Measurements from ENCODE around the gene GZMA. TPM values are rescaled to one million over a fixed set of nuclear protein-coding genes. Genes with fewer than 3 reads are reported as not detected.
"Not testable (repeated sequence)": the region's sequence is repeated elsewhere in the genome, so short reads cannot be mapped to it uniquely, and the experiment has no call there.

GZMA gene
- total and polyA plus RNA-seq, 3 donors from 2014 or later: 0.37 to 7.1 TPM; not detected in 1

DNA sequence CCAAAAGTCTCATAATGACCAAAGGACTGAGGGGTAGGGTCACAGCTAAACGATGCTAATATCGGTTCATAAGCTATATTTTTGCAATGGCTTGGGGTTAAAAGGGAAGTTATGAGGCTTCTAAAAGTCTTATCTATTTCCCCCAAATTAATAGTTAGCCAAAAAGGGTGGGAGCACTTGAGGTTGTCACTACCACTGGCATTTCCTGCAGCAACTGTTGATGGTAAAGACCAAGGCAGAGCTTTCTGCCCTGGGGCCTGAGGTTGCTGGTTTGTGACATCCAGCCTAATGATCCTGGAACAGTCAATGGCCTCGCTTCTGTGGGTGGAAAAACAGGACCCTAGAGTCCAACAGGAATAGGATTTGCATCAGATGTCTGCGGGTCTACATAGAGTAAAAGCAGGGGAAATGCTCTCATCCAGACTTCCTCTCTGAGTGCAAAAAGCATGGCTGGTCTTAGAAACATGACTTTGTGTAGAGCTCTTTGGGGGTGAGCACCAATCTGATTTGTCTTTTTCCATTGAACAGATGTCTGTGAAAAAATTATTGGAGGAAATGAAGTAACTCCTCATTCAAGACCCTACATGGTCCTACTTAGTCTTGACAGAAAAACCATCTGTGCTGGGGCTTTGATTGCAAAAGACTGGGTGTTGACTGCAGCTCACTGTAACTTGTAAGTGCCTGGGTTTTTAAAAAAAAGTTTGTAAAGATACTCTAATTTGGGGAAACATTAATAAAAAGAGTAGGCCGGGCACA, 2.7 kb downstream of the GZMA start:
- no peaks in the 10 kb centered on the region for H3K27me3 ChIP-seq
- TF ChIP-seq POLR2A (IDR thresholded peaks at IDR 0.05) (no peak), CTCF (IDR thresholded peaks at IDR 0.05) (no peak)
- WGBS, 2 donors: 85 to 88% methylated on average over 3 to 5 of the region's 5 CpGs
- no peaks in the 10 kb centered on the region for H3K9me3 ChIP-seq
- no peak overlapping the region for H3K4me3 ChIP-seq
- intact Hi-C loops (cut with DNase I; ENCODE audit: low total_unique reads): no loop called here
- DNase-seq: no peak
- no peaks in the 10 kb centered on the region for H3K4me1 ChIP-seq
- no peak overlapping the region for H3K27ac ChIP-seq
- H3K36me3 ChIP-seq (ENCODE audit: low read depth, missing control alignments): no peaks in the 10 kb centered on the region

DNA sequence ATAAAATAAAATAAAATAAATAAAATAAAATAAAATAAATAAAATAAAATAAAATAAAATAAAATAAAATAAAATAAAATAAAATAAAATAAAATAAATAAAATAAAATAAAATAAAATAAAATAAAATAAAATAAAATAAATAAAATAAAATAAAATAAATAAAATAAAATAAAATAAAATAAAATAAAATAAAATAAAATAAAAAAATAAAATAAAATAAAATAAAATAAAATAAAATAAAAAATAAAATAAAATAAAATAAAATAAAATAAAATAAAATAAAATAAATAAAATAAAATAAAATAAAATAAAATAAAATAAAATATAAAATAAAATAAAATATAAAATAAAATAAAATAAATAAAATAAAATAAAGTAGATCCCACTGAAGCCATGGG, 3.5 kb downstream of the GZMA start:
- H3K36me3 ChIP-seq (ENCODE audit: low read depth, missing control alignments); H3K9me3 ChIP-seq; H3K4me3 ChIP-seq; H3K27ac ChIP-seq; H3K4me1 ChIP-seq; H3K27me3 ChIP-seq; DNase-seq; intact Hi-C loops (cut with DNase I; ENCODE audit: low total_unique reads): not testable (repeated sequence)

- Histone ChIP-seq H3K36me3 (ENCODE audit: low read depth, missing control alignments) (no peaks in the 10 kb centered on the region), H3K27ac (no peak overlapping the region), H3K9me3 (no peaks in the 10 kb centered on the region), H3K4me3 (no peak overlapping the region), H3K4me1 (no peaks in the 10 kb centered on the region), H3K27me3 (no peaks in the 10 kb centered on the region)
- intact Hi-C loops (cut with DNase I; ENCODE audit: low total_unique reads): no loop called here
- 82 to 85% methylated on average over 3 of the region's 3 CpGs for WGBS, 2 donors
- DNase-seq: no peak
- no peak for TF ChIP-seq POLR2A (IDR thresholded peaks at IDR 0.05)
- no peak for TF ChIP-seq CTCF (IDR thresholded peaks at IDR 0.05)
These were observed 6.2 kb downstream of the GZMA start for GRCh38 chr5:55108661-55109060.

GRCh38 chr5:55110217-55110616, 7.8 kb downstream of the GZMA start:
- intact Hi-C loops (cut with DNase I; ENCODE audit: low total_unique reads): no loop called here
- Histone ChIP-seq H3K27ac (no peak overlapping the region), H3K27me3 (no peaks in the 10 kb centered on the region), H3K36me3 (ENCODE audit: low read depth, missing control alignments) (no peaks in the 10 kb centered on the region), H3K4me3 (no peak overlapping the region), H3K9me3 (no peaks in the 10 kb centered on the region), H3K4me1 (no peaks in the 10 kb centered on the region)
- WGBS, 2 donors: 85 to 93% methylated on average over 2 of the region's 2 CpGs
- DNase-seq: no peak
- no peak for TF ChIP-seq CTCF (IDR thresholded peaks at IDR 0.05)

DNA sequence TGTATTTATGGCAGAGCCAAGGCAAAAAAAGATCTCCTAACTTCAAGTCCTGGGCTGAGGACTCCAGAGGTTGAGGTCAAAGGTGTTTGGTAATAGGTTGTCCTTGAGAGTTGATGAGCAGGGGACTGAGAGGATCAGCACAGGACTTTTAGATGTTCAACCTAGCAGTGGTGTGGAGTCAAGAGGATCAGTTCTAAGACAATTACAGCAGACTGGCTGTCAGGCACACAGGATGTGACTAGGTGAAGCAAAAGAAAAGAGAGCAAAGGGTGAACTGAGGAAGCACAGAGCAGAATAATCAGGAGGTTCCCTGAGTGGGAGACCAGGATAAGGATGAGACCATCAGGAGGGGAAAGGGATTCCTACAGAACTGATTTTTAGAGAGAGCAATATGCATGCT, 10.9 kb downstream of the GZMA start:
- H3K27ac ChIP-seq: no peak overlapping the region
- intact Hi-C loops (cut with DNase I; ENCODE audit: low total_unique reads): no loop called here
- no peak overlapping the region for H3K4me3 ChIP-seq
- no peaks in the 10 kb centered on the region for H3K9me3 ChIP-seq
- no peaks in the 10 kb centered on the region for H3K27me3 ChIP-seq
- H3K4me1 ChIP-seq: no peaks in the 10 kb centered on the region
- TF ChIP-seq CTCF (IDR thresholded peaks at IDR 0.05) (no peak), POLR2A (IDR thresholded peaks at IDR 0.05) (no peak)
- no peak for DNase-seq
- H3K36me3 ChIP-seq (ENCODE audit: low read depth, missing control alignments): no peaks in the 10 kb centered on the region

All from testis (tissue), 3 donors.